Fibroblast of the conjunctiva (primary cell): ENCODE data around the gene MYL3.

Experiments used
- DNase-seq: peaks from one replicate; pipeline ENCODE4 v3.0.0-alpha.2; 2010; ENCODE audit warnings: low read depth

MYL3 gene

DNA sequence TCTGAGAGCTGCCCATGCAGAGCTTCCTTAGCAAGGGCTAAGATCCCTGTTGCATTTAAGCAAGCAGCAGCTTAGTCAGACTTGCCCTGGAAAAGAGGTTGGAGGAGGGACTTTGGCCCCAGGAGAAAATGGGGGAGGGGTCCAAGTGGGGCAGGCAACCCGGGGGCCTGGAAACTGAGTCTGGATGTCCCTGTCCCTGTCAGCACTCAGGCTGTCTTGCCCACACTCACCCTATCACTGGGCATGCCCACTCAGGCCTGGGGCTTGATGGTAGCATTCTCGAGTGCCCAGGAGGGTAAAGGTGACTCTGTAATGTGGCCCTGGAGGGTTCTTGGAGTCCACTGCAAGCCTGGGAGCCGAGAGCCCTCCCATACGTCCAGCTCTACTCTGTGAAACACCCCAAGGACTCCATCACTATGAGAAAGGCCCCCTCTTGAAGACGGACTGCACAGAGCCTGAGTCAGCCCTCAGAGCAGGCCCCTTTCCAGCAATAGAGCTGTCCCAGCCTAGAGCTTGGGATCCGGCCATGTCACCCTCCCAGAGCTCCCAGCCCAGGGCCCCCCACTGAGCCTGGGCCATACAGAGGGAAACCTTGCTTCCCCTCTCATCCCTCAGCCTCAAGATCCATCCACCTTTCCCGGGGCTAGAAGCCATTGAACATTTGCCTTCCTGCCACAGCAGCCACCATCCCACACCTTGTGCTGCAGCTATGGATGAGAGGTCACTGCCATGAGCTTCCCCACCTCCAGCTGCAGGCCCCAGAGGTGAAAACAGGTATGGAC is 13.4 kb downstream of the MYL3 start:
- no peak for DNase-seq

DNA sequence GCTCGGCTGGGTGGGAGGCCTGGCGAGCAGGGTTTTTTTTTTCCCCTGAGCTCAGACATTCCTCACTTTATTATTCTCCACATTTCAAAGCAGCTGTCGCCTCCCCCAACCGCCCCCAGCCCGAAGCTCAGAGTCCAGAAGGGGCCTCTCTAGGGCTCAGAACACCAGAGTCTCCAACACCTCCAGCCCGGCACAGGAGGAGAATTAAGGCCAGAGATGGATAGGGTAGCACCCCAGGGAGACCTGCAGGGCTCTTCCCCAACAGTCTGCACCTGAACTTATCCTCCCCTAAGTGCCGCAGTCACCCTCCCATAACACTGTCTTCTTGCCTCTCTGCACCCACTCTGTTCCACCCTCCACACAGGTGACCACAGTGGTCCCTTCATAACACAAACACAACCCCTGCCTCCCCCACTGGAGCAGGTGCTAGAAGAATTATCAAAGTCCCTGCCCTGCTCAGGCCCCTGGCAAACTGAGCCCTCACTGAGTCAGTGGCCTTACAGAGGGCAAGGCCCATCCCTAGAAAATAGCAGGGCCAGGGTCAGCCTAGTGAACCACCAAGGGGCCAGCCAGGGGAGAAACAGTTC is 14.1 kb downstream of the MYL3 start:
- DNase-seq, result no peak

DNA sequence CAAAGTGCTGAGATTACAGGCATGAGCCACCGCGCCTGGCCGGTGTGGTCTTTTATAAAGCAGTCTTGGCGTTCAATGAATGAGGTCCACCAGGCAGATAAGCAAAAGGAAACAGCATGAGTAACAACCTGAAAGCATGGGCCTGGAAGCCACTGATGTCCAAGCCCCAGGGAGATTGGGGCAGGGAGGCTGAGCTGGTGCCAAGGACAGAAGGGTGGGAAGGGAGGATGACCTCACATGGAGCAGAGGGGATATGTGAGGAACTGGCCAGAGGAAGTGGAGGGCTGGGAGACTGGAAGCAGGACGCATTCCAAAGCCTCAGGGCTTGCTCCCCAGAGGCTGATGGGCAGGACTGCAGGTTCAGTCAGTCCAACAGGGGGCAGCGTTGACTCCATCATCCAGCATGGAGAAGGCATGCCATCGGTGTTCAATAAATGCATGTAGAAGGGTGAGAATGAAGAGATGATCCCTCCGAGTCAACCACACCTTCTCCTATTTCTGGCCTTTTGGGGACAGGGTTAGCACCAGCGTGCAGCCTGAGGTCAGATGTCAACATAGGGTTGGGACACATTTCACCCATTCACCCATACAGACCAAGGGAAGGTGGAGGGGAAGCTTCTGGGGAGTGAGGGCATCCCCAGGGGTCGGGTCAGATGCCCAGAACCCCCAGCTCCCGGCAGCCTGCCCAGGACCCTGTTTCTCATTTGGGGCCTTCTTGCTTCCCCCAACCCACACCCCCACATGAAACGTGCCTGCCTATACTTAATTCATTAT is 14.8 kb downstream of the MYL3 start:
- peak; percentile 61 for DNase-seq

DNA sequence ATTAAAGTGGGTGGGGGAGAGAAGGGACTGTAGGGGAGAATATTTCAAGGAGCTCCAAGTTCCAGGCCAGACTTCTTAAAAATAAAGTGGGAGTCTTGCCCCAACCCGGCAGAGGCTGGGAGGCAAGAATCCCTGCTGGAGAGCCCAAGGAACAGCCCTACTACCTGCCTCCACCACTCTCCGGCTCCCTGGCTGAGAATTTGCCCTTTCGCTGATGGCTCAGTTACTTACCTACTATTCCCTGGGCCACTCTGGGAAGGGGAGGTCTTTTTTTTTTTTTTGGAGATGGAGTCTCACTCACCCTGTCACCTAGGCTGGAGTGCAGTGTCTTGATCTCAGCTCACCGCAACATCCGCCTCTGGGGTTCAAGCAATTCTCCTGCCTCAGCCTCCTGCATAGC is 15.5 kb downstream of the MYL3 start:
- no peak for DNase-seq

DNA sequence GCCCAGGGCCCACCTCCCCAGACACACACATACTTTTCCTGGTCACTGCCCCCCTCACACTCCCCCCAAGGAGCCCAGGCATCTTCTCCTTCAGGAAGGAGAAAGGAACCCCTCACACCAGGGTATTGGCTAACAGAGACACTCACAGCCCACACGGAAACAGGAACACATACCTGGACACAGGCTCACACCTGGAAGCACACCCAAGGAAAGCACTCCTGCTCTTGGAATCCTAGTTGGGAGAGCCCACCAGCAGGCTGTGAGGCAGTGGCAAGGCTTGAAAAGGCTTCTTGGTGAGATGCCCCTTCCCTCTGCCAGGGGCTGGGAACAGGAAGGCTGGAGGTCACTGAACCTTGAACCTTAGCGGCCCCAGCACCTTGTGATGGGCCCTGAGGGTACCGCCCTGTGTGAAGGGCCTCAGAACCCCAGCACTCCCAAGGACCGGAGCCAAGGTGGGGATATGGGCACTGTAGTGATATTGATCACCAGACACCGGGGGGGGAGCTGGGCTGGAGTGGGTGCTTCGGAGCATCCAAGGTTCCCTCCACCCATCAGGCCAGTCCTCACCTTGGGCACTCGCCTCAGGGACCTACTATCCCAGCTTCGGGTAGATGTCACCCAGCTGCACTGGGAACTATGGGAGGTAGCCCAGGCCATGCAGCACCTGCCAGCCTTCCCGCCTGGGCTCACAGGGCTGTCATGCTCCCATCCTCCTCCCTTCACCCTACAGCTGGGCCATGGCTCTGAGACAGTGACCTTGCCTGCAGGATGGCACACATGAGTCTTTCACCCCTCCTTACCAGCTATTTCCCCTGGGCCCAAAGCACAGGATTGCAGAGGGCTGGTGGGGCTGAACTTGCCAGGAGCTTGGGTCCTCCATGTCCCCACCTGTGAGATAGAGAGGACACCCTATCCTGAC is 16.4 kb downstream of the MYL3 start:
- no peak for DNase-seq

DNA sequence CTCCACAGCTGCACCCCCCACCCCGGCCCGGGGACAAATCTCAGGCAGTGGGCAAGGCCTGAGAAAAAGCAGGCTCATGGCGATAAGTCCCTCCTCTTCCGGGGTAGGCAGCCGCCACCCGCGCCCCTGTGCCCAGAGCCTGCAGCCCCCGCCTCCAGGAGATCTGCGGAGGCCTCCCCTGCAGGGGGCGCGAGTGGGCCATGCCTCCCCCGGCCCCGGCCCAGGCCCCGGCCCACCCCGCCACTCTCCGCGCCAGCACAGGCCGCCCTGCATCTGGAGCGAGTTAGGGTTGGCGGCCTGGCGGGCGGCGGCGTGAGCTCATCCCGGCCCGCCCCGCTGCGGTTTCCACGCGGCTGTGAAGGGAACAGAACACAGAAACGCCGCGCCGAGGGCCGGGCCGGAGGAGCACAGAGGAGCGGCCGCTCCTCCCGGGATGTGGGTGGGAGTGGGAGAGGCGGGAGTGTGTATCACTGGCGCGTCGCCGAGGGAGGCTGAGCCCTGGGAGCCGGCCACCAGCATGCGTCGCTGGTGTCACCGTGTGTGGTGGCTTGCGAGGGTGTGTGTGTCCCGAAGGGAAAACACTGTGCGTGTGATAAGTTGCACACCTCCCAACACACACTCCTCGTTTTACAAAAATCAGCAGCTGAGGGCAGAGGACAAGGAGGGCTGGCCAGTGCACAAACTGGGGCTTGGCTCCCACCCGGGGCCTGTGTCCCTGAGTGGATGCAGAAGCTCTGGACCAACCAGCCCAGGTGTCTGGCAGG is 17.2 kb downstream of the MYL3 start:
- peak; percentile 69 for DNase-seq

DNA sequence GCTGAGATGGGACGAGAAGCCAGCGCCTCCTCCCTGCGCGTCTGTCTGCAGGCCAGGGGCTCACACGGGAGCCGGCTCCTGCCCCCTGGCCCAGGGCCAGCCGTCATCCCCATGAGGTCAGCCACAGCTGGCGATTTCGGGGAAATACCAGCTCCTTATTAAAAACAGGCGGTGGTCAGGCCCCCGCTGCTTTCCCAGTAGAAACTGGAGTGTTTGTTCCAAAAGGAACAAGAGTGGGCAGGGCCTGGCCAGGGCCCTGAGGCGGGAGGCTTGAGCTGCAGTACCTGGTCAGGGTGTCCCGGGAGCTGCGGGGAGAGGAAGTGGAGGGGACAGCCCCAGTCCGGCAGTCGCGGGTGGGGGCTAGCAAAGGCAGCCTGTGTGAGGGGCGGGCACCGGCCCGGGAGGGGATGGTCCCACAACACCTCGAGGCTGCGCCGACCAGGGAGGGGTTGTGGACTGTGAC is 17.8 kb downstream of the MYL3 start:
- DNase-seq, result peak; percentile 89

DNA sequence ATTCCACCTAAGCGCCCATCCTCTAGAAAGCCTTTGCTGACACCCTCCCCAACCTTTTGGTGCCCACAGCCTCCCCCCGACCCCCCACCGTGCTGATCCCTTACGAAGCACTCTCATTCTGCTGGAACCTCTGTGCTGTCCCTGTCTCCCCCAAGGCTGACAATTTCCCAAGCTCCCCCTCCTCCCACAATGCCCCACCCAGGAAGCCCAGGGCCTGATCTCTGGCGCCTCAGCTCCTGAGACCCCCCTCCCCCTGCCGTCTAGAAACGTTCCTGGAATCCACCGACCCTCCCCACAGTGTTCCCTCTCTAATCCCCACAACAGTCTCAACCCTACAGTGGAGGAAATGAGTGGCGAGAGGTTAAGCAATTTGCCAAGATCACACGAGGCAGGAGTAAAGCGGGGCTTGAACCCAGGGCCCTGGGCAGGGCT is 18.3 kb downstream of the MYL3 start:
- DNase-seq, result no peak

DNA sequence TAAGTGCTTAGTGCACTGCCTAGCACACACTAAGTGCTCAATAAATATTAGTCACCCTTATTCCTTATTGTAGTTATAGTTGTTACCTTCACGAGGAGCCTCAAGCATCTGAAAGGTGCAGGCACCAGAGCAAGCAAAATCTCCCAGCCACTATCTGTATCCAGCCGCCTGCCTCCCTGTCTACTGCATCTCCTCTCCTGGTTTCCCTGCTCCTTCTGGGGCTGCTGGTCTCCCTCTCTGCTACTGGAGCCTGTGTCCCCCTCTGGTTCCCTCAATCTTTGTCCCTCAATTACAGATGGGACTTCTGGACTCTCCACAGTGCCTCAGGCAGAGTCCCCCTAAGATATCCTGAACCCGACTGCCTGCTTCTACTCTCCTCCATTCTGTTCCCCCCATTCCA is 18.8 kb downstream of the MYL3 start:
- no peak for DNase-seq

DNA sequence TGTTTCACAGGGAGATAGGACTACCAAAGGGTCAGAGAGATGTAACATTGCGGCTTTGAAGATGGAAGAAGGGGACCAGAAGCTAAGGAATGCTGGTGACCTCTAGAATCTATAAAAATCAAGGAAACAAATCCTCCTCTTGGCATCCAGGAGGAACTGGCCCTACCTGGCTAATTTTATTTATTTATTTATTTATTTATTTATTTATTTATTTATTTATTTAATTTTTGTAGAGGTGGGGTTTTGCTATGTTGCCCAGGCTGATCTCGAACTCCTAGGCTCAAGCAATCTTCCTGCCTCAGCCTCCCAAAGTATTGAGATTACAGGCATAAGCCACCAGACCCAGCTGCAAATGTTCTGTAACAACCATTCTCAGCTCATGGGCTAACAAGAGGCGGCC is 19.7 kb downstream of the MYL3 start:
- DNase-seq, result no peak

DNA sequence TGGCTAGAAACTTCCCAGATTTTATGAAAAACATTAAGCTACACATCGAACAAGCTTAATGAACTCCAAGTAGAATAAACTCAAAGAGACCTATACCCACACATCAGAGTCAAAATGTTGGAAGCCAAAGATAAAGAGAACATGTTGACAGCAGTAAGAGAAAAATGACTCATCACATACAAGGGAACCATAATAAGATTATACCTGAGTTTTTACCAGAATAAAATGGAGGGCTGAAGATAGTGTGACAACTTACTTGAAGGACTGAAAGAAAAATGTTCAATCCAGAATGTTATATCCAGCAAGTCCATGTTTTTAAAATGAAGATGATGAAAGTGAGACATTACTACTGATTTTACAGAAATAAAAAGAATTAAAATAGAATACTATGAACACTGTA is 22.8 kb downstream of the MYL3 start:
- no peak for DNase-seq

DNA sequence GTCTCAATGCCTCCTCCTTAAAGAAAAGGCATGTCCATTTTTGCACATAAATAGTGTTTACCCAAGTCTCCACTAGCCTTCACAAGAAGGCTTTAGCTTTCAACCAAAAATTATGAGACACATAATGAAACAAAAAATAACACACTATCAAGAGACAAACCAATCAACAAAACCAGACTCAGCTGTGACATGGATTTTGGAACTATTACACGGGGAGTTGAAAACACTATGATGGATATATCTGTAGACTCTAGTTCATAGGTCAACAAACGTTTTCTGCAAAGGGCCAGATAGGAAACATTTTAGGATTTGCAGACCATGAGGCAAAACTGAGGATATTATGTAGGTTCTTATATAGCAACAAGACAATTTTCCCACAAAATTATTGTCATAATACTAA is 24.9 kb downstream of the MYL3 start:
- DNase-seq, result no peak

DNA sequence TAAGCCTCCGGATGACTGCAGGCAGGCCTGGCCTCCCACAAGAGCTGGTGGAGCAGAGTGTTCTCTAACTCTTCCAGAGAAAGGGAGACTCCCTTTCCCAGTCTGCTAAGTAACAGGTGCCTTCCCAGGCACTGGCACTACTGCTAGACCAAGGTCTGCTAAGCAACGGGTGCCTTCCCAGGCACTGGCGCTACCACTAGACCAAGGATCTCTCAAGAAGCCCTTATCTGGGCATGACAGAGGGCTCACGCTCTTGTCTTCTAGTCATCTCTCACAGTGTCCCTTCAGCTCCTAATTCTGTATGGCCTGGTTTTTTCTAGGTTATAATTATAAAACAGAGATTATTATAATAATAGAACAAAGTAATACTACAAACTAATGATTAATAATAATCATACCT is 27.8 kb downstream of the MYL3 start:
- DNase-seq, result no peak

DNA sequence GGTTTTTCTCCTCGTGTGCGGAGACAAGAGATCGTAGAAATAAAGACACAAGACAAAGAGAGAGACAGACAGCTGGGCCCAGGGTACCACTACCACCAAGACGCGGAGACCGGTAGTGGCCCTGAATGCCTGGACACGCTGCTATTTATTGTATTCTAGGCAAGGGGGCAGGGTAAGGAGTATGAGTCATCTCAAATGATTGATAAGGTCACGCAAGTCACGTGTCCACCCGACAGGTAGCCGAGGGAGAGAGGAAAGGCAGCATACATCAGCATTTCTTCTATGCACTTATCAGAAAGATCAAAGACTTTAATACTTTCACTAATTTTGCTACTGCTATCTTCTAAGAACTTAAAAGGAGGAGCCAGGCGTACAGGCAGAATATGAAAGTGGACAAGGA is 28.2 kb downstream of the MYL3 start:
- DNase-seq, result no peak

DNA sequence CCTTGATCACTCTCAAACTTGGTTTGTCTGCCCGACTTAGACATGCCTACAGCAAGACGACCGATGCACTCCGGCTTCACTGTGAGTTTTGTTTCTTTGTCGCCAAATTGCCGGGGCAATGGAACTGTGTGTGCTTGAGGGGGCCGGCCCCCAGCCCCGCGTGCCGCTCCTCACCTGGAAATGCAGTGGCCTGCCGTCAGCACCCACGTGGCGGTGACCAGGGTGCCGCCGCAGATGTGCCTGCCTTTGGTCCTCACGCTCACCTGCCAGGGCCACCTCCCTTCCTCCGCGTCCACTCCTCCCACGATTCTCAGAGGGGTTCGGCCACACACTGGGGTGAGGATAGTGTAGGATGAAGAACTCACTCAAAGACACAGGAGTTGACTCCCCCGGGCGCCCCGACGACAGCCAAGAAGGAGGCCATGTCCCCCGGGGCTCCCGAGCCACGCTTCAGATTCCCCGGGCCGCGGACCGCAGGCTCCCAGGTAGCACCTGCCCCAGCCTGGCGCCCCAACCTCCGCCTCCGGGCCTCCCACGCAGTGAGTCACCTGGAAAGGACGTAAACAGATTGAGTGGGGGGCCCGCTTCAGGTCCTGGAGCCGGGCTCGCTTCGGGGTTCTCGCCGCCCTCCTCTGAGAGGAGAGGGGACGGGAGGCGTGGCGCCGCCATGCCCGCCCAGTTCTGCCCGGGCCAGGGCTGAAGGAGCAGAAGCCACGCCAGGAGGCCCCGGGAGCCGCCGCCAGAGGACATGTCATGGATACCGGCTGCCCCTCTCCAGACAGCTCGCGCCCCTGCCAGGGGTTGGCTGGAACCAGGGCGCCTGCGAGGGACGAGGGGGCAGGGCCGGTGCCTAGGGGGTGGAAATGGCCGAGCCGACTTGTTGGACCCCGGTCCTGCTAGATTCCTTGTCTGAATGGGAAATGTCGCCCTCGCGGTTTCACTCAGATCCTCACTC is 29.6 kb downstream of the MYL3 start:
- no peak for DNase-seq

DNA sequence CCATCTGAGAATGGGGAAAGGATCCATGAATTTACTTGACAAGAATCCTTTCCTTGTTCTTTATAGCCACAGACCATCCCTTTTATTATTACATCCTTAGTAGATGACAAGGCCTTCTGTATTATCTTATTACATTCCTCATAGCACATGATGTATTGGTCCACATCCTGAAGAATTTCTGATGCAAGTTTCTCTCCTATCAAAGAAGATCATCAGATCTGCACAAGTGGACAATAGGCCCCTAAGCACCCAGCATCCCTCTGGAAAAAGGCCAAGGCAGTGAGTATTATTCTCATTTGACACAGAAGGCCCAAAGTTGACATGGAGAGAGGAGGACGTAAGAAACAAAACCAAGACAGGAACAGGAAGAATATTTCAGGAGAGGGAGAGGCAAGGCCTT is 31.4 kb downstream of the MYL3 start:
- DNase-seq, result no peak

DNA sequence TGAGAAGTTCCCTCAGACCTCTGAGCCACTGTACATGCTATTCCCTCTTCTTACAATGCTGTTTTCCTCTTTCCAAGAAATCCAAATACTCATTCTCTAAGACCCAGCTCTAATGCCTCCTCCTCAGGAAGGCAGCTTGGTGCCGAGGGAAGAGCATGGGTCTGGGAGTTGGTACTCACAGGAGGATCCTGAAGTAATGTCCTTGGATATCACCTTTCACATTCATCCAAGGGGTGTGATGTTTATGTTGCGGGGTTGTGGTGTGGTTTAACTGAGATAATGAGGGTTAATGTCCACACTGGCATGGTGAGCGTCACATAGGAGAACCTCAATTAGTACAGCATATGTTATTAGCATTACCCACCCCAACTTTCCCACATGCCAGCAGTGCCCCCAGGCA is 31.9 kb downstream of the MYL3 start:
- DNase-seq, result no peak

DNA sequence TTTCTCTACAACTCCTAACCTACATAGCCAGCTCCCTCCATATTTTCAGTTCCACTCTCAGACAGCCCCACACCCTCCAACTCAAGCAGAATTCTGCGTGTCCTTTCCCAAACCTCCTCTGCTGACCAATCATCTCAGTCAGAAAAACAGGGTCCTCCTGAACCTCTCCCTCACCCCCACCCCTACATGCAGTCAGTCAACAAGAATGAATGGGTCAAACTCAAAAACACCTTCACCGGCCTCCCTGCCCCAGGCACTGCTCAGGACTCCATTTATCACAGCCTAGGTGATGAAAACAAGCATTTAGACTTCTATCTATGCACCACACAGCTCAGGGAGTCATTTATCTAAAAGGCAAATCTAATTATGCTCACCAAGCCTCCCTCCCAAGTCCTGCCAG is 32.4 kb downstream of the MYL3 start:
- DNase-seq, result no peak

DNA sequence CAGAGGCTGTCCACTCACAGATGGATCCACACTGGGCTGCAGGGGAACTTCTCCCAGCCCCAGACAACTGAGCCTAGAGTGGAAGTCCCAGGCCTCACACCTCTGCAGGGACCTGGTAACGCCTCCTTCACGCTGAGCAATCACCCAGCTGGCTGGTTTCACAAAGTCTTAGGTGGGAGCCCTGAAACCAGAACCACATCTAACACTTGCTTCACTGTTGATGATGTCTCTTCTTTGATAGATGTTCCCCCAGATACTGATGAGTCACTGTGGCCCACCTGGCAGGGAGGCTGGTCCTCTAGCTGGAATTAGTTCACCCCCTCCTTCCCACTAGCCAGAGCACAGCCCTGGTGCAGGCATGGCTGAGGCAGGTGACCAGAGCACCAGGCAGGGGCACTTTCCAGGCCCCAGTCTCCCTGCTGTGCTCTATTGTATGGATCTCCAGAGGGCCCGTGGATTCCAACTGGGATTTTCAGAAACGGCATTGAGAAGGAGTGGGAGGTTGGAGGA is 33.5 kb downstream of the MYL3 start:
- DNase-seq, result no peak

DNA sequence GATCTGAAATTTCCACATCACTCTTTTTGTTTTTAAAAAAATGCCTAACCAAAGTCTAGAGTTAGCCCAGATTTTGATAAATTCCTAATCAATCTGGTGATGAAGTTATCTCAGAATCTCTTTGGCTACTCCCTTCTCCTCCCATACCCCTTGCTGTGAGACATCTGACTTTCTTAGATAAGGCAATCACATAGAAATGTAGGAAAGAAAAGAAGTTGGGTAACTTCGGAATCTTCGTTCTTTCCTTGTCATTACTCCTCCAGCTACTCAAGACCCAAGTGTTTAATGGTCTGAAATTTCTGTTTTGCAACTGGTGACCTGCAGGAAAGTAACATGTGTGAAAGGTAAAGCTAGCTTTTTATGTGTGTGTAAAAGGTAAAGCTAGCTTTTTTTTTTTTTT is 37.8 kb downstream of the MYL3 start:
- no peak for DNase-seq
